SJCRH30 (cell line): ENCODE measurements around the gene EDAR. TPM values are rescaled to one million over a fixed set of nuclear protein-coding genes. Genes with fewer than 3 reads are reported as not detected.

ENCODE experiments used
- DNase-seq, 2 experiments: peaks; one replicate each; pipeline ENCODE4 v3.0.0-alpha.2; 2015 to 2020
- H3K27ac ChIP-seq: fragments of 250-450 bp; sonication (Bioruptor Pico); 2 replicates; pipeline ENCODE4 v1.5.1; 2020; ENCODE audit warnings: mild to moderate bottlenecking, moderate library complexity
- H3K27me3 ChIP-seq: fragments of 250-450 bp; sonication (Bioruptor Pico); 2 replicates; pipeline ENCODE4 v1.5.1; 2020; ENCODE audit warnings: mild to moderate bottlenecking, moderate library complexity
- H3K36me3 ChIP-seq: fragments of 250-450 bp; sonication (Bioruptor Pico); 2 replicates; pipeline ENCODE4 v1.5.1; 2020; ENCODE audit warnings: mild to moderate bottlenecking, moderate library complexity
- H3K4me1 ChIP-seq: fragments of 250-450 bp; sonication (Bioruptor Pico); 2 replicates; pipeline ENCODE4 v1.5.1; 2020; ENCODE audit warnings: mild to moderate bottlenecking, moderate library complexity
- H3K4me3 ChIP-seq: fragments of 250-450 bp; sonication (Bioruptor Pico); 2 replicates; pipeline ENCODE4 v1.5.1; 2020; ENCODE audit warnings: mild to moderate bottlenecking, moderate library complexity
- H3K9me3 ChIP-seq: fragments of 250-450 bp; sonication (Bioruptor Pico); replicated peaks from 2 replicates; pipeline ENCODE4 v1.5.1; 2020; ENCODE audit warnings: mild to moderate bottlenecking, moderate library complexity
- total RNA-seq: library from RNA; depleted of rRNA; stranded (reverse); fragments of >200 nt; shearing (Covaris generic); gene quantifications from 2 replicates; pipeline ENCODE4 v1.2.3, GENCODE V29; 2014

The EDAR gene
- total RNA-seq, 1 experiment from 2014 or later, result not detected

- Histone ChIP-seq H3K4me1 (no peaks in the 10 kb centered on the region), H3K36me3 (no peaks in the 10 kb centered on the region), H3K27ac (no peak overlapping the region), H3K27me3 (no peaks in the 10 kb centered on the region; the same call in 1 of the 2 replicates), H3K4me3 (no peak overlapping the region), H3K9me3 (no peaks in the 10 kb centered on the region)
- no peak for DNase-seq
Measured at GRCh38 chr2:108923019-108923700, 65.9 kb downstream of the EDAR start.

- no peak overlapping the region for H3K27ac ChIP-seq
- no peaks in the 10 kb centered on the region for H3K9me3 ChIP-seq
- peaks cover 3% of the 10 kb centered on the region for H3K4me1 ChIP-seq
- no peaks in the 10 kb centered on the region; the same call in 1 of the 2 replicates for H3K27me3 ChIP-seq
- H3K36me3 ChIP-seq, result no peaks in the 10 kb centered on the region
- H3K4me3 ChIP-seq, result no peak overlapping the region
- DNase-seq, result no peak
Measured at GRCh38 chr2:108922141-108922915, 66.7 kb downstream of the EDAR start.

GRCh38 chr2:108921096-108922030, 67.7 kb downstream of the EDAR start:
- no peak for DNase-seq
- Histone ChIP-seq H3K36me3 (no peaks in the 10 kb centered on the region), H3K9me3 (no peaks in the 10 kb centered on the region), H3K4me3 (no peak overlapping the region), H3K27me3 (no peaks in the 10 kb centered on the region; the same call in 1 of the 2 replicates), H3K4me1 (peaks cover 5% of the 10 kb centered on the region), H3K27ac (no peak overlapping the region)

- Histone ChIP-seq H3K9me3 (no peaks in the 10 kb centered on the region), H3K4me1 (peaks cover 5% of the 10 kb centered on the region), H3K36me3 (no peaks in the 10 kb centered on the region), H3K27me3 (no peaks in the 10 kb centered on the region; the same call in 1 of the 2 replicates), H3K4me3 (no peak overlapping the region), H3K27ac (no peak overlapping the region)
- no peak for DNase-seq
Measured at GRCh38 chr2:108920686-108921085, 68.3 kb downstream of the EDAR start.

GRCh38 chr2:108919571-108920373, 69.2 kb downstream of the EDAR start:
- H3K4me3 ChIP-seq, result no peak overlapping the region
- H3K4me1 ChIP-seq, result peaks cover 5% of the 10 kb centered on the region
- no peaks in the 10 kb centered on the region for H3K36me3 ChIP-seq
- no peaks in the 10 kb centered on the region for H3K9me3 ChIP-seq
- no peaks in the 10 kb centered on the region; the same call in 1 of the 2 replicates for H3K27me3 ChIP-seq
- DNase-seq, result no peak
- no peak overlapping the region for H3K27ac ChIP-seq

- Histone ChIP-seq H3K9me3 (no peaks in the 10 kb centered on the region), H3K36me3 (no peaks in the 10 kb centered on the region), H3K4me1 (peaks cover 5% of the 10 kb centered on the region), H3K4me3 (no peak overlapping the region), H3K27me3 (no peaks in the 10 kb centered on the region; the same call in 1 of the 2 replicates), H3K27ac (no peak overlapping the region)
- DNase-seq, result peak; percentile 56 to 75
Measured at GRCh38 chr2:108918941-108919341, 70.1 kb downstream of the EDAR start.

- Histone ChIP-seq H3K36me3 (no peaks in the 10 kb centered on the region), H3K4me3 (no peak overlapping the region), H3K4me1 (peaks cover 5% of the 10 kb centered on the region), H3K27ac (no peak overlapping the region), H3K9me3 (no peaks in the 10 kb centered on the region), H3K27me3 (no peaks in the 10 kb centered on the region; the same call in 1 of the 2 replicates)
- no peak for DNase-seq
Measured at GRCh38 chr2:108918156-108918874, 70.7 kb downstream of the EDAR start.

- DNase-seq, result no peak
- Histone ChIP-seq H3K4me3 (no peak overlapping the region), H3K27me3 (no peaks in the 10 kb centered on the region; the same call in 1 of the 2 replicates), H3K36me3 (no peaks in the 10 kb centered on the region), H3K4me1 (peaks cover 5% of the 10 kb centered on the region), H3K27ac (no peak overlapping the region), H3K9me3 (no peaks in the 10 kb centered on the region)
Measured at GRCh38 chr2:108917526-108917925, 71.5 kb downstream of the EDAR start.

- DNase-seq, result peak; percentile 50 to 65
Measured at GRCh38 chr2:108916796-108917421, 72.1 kb downstream of the EDAR start.

GRCh38 chr2:108916122-108916795, 72.8 kb downstream of the EDAR start:
- no peaks in the 10 kb centered on the region for H3K36me3 ChIP-seq
- no peaks in the 10 kb centered on the region for H3K9me3 ChIP-seq
- no peak overlapping the region for H3K4me3 ChIP-seq
- no peaks in the 10 kb centered on the region for H3K27me3 ChIP-seq
- no peak overlapping the region for H3K27ac ChIP-seq
- DNase-seq, result no peak
- H3K4me1 ChIP-seq, result peaks cover 5% of the 10 kb centered on the region

More at GRCh38 chr2:108916796-108917421, 72.1 kb downstream of the EDAR start:
- Histone ChIP-seq H3K27me3 (no peaks in the 10 kb centered on the region; the same call in 1 of the 2 replicates), H3K4me1 (peaks cover 5% of the 10 kb centered on the region), H3K36me3 (no peaks in the 10 kb centered on the region), H3K27ac (no peak overlapping the region), H3K9me3 (no peaks in the 10 kb centered on the region), H3K4me3 (0 out of 2 replicates have a peak overlapping the region, but pooled peaks have one; percentile 2)

GRCh38 chr2:108912629-108912902, 76.5 kb downstream of the EDAR start:
- Histone ChIP-seq H3K36me3 (no peaks in the 10 kb centered on the region), H3K27me3 (no peaks in the 10 kb centered on the region), H3K4me1 (peaks cover 19% of the 10 kb centered on the region), H3K27ac (no peak overlapping the region), H3K9me3 (no peaks in the 10 kb centered on the region), H3K4me3 (no peak overlapping the region)
- no peak for DNase-seq

GRCh38 chr2:108911807-108912628, 77.0 kb downstream of the EDAR start:
- no peaks in the 10 kb centered on the region for H3K9me3 ChIP-seq
- H3K27me3 ChIP-seq, result no peaks in the 10 kb centered on the region
- H3K4me3 ChIP-seq, result no peak overlapping the region
- H3K36me3 ChIP-seq, result no peaks in the 10 kb centered on the region
- peaks cover 14% of the 10 kb centered on the region; the same call in 1 of the 2 replicates for H3K4me1 ChIP-seq
- DNase-seq, result no peak
- H3K27ac ChIP-seq, result no peak overlapping the region
